GM21825 (cell line): Measurements from ENCODE around the gene PTPRJ.
"Not testable (repeated sequence)": the region's sequence is repeated elsewhere in the genome, so short reads cannot be mapped to it uniquely, and the experiment has no call there.

Source experiments
- ATAC-seq: cut with Tn5 transposase; IDR thresholded peaks from one replicate; pipeline ENCODE4 v1.9.1; 2021; ENCODE audit warnings: mild to moderate bottlenecking, moderate library complexity; ENCODE audit not compliant: unreplicated experiment

Gene PTPRJ

DNA sequence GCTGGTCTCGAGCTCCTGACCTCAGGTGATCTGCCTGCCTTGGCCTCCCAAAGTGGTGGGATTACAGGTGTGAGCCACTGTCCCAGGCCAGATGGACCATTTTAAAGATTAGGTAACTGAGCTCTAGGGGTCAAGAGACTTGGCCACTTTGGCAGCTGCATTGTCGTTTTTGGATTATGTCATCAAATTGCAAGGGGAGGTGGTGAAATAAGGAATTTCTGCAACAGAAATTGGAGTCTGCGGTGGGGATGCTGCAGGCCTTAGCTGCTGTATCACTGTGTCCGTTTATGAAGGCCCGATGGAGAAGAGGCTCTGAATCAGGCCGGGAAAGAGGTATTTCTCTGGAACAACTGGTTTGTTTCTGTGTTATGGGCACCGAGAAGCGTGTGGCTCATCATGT, 34.6 kb downstream of the PTPRJ start:
- no peak for ATAC-seq

DNA sequence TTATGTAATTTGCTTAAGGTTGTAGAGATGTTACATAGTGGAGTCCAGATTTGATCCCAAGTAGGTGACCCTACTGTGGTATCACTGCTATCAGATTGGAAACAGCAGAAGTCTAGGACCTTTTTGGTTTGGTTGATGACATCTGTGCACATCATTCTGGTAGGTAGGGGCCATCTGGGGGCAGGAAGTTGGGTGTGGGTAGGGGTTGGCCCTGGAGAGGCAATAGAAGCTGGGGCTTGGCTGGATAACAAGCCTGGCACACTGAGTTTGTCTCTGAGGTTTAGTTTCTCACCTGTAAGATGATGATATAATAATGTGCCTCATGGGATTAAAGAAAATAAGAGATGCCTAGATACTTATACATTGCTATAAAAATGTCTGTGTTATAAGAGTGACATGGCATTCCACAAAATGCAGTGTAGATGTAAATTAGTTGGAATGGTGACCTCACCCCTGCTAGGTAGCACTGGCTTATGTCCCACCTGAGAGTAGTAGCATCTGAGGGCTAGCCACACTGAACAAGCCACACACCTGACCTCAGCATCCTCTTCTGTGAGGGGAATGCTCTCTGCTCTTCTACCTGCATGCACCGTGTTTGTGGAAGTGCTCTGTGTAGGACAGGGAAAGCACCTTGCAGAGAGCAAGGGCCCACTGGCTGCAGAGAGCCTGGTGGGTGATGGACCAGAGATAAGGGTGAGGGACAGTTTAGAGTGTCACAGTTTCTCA, 36.9 kb downstream of the PTPRJ start:
- no peak for ATAC-seq

DNA sequence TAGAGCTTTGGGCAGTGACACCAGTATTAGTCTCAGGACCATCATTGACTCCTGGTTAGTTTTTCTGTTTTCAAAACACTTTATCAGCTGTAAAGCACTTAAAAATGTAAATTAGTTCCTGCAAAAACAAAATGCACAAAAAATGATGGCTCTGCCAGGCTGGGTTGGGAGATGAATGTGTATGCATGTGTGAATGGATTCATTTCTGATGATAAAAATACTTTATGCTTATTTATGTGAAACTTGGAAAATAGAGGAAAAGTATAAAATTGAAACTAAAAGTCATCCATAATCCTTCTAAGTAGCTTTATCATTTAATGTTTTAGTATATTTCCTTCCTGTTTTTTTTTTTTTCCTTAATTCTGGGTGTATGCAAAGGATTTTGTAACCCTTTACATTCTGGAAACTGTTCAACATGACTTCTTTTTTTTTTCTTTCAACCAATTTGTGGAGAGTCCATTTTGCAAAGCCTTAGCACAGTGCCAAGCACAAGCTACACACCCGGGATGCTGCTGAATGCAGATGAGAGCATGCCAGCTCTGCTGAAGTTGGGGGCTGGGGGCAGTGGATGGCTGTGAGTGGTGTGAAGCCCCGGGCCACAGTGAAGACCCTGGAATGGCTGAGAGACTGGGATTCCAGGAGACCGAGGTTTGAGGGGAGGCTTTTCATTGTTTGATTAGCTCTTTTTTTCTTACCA, 37.6 kb downstream of the PTPRJ start:
- ATAC-seq, result no peak

DNA sequence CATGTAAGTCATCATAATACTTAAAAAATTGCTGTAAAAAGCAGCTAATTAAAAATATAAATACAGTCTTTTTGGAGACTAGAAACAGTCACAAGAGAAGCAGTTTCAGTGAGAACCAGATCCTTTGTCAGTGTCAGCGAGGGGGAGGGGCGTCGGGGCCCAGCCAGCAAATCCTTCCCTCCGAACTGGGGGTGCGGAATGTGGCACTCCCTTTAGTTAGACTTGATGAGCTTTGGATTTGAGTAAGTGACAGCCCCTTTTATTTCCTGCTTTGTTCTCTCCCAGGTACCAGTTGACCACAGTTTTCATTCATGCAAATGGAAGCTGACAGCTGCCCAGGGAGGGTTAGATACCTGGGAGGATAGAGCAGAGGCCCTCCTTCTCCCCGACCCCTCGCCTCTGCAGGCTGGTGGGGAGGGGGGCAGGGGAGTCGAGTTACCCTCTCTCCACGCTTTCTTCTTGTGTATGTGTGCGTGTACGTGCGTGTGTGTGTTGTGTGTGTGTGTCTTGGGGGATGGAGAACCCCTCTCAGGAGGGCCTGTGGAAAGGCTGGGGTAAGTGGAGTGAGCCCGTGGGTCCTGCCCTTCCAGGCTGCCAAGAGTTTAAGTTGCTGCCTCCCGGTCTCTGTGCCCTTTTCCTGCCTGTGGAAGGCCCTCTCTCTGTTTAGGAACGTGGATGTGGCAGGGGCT, 38.3 kb downstream of the PTPRJ start:
- ATAC-seq, result no peak

DNA sequence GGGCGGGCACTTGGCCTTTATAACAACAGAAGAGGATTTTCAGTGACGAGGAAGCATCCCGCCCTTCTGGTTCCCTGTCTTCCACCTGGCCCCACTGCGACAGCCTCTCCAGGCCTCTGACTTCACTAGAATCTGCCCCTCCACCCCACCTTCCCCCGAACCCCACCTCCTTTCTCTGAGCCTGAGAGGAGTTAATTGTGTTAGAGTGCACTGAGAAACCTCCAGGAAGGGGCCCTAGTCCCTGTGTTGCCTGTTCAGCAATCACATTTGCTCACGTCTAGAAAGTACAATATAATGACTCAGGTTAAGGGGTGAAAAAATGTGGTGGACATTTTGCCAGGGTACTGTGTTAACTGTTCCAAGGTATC, 38.8 kb downstream of the PTPRJ start:
- no peak for ATAC-seq

DNA sequence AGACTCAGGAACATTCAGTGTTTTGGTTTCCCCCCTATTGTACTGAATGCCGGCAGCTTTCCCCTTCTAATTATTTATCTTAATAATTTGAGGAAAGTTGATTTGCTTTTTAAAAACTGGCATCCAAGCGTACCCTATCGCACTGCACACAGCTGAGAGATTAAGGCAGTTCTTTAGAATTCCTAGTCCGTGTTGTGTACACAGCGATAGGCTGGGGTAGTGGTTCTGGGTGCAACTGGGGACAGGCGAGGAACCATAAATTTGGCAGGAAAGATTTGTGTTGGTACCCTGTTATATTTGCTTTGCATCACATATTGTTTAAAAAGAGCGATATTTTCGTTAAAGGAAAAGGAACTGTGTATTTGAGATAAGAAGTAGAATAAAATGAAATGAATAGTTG, 39.2 kb downstream of the PTPRJ start:
- ATAC-seq, result no peak

DNA sequence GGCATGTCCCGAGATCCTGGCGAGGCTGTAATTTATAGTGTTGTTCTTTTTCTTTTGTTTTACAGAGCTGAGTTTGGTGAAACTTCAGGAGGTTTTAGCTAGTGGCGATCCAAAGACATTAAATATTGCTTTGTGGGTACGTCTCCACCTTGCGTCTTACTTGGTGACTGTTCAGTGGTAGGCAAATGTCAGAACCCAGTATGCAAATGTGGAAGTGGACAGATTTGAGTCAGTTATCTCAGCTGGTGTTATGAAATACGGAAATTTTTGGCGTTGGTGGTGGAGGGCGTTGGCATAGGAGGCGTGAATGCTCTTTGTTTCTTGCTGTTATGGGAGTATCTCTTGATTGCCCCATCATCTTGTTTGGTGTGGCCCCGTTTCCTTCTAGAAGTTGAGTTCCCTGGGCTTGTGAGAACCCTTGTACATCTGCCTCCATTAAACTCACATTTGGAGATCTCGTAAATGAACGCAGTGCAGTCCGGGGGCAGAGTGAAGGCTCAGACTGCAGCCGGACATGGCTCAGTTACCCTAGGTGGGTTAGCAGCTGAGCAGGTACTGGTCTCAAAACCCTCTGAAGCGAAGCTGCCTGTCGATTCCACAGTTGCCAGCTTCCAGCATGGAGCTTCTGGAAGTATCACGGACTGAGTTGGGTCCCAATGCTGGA, 39.9 kb downstream of the PTPRJ start:
- peak; percentile 63 for ATAC-seq

DNA sequence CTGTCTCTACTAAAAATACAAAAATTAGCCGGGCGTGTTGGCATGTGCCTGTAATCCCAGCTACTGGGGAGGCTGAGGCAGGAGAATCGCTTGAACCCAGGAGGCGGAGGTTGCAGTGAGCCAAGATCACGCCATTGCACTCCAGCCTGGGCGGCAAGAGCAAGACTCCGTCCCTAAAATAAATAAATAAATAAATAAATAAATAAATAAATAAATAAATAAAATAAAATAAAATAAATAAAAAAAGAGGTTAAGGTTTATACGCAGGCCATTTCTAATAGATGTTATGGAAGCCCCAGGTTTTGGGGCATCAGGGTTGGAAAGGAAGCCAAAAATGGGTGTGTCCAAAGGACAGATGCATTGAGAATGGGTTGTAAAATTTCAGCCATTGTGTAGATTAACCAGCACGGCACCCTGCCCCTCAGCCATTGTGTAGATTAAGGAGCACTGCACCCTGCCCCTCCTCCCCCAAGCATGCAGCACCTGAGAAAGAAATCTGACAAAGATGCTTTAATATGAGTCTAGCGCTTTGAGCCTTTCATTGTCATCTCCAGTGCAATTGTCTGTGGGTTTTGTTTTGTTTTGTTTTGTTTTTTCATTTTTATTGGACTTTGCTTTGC, 41.0 kb downstream of the PTPRJ start:
- not testable (repeated sequence) for ATAC-seq

DNA sequence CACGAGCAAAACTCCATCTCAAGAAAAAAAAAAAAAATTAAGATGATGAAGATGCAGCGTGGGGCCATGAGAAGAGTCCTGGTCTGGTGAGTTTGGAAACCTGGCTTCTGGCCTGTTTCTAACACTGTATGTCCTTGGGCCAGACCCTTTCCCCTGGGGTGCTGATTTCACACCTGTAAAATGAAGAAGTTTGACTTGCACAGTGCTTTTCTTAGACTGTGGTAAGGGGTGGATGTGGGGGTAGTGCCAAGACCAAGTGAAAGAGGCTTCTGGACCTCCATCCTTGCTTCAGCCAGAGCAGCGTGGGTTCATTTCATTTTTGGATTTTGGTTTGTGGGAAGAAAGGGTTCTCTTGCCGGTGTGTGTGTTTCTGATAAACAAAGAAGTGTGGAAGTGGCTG, 42.1 kb downstream of the PTPRJ start:
- ATAC-seq, result no peak

DNA sequence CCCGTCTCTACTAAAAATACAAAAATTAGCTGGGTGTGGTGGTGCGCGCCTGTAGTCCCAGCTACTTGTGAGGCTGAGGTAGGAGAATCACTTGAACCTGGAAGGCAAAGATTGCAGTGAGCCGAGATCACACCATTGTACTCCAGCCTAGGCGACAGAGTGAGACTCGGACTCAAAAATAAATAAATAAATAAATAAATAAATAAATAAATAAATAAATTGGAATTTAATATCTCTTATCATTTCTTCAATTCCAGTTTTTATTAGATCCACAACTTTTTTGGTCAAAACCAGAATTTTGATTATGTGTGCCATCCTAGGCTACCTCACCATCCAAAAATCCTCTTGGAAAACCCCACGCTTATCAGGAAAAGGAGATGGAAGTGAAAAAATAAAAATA, 43.2 kb downstream of the PTPRJ start:
- ATAC-seq, result not testable (repeated sequence)

DNA sequence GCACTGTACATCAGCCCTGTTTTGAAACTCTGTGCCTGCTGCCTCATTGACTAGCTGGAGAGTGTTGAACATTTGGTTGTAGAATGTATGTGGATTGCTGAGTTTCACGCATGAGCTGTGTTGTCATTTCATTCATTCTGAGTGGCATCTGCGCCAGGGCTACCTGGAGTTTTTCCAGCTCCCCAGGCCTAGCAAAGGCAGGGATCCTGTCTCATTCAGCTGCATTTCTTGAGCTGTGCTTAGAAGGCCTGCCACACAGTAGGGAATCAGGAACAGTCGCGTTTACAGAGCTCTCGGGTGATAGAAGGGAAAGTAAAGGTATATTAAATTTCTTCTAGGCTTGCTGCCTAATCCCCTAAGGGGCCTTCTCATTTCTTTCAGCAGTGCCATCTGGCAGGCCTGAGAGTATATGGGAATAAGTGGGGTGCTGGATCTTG, 44.3 kb downstream of the PTPRJ start:
- ATAC-seq, result no peak

DNA sequence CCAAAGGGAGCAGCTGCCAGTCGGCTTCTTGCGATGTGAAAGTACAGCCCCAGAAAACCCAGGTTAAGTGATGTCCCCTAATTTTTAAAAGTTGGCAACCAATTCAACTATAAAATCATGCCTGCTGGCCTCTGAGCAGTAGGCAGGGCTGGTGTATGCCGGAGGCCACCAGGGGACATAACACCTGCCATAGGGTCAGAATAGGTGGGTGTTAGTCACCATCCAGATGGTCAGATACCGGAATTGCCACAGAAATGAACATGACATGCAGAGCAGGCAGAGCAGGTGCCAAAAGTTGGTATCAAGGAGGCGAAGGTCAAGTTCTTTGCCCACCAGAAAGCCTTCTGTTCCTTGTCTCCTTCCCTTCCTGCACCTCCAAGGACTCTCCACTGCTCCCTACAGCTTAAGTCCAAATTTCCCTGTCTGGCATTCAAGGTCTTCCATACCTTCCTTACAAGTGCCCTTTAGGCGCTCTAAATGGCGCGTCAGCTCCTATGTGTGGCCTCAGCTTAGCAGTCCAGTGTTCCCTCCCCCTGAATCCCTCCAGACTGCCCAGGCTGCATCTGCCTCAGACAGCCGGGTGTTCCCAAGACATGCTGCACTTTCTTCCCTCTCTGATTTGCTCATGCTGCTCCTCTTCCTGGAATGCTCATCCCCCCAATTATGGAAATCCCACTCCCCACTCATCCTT, 45.1 kb downstream of the PTPRJ start:
- ATAC-seq, result no peak

DNA sequence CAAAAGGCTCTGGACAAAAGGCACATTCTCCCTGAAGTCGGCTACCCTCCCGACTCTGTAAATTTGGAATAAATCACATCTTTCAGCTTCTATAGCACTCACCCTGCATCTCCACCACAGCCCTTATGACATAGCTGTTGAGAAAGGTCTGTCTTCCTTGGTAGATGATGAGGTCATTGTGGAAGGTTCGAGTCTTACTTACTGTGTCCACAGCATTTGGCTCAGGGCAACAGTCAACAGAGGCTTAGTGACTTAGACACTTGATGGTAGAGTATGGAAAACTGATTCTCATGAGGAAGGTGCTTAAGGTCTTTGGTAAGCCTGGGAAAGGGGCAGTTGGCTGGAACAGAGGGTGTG, 45.6 kb downstream of the PTPRJ start:
- no peak for ATAC-seq

DNA sequence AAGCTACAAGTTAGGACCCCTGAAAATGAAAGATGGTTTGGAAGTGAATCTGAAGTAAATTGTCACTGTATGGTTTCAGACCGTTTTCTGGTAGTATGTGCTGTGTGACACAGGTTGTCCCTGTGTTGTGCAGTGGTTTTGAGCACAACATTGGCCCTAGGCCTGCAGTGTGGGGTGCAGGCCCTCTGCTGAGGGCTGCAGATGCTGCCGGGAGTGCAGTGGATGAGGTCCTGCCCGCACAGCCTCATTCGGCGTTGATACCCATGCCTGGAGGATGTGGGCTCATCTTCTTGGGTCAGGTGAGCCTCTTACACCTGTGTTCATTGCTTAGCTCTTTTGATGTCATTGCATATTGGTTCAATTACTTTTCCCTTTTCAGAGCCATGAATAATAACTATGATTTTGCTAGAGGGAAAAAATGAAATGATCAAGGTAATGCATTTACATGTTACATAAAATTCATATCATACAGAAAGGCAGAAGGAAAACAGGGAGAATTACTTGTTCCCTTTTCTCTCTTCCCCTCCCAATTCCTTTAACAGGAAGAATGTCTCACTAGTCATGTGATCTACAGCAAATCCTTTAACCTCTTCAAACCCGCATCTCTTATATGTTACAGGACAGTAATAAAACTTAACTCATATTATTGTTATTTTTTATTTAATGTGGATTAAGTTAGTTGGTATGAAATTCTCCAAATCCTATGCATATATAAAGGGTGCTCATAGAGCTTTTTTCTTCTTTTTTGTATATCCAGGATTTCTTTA, 48.7 kb downstream of the PTPRJ start:
- ATAC-seq, result no peak

DNA sequence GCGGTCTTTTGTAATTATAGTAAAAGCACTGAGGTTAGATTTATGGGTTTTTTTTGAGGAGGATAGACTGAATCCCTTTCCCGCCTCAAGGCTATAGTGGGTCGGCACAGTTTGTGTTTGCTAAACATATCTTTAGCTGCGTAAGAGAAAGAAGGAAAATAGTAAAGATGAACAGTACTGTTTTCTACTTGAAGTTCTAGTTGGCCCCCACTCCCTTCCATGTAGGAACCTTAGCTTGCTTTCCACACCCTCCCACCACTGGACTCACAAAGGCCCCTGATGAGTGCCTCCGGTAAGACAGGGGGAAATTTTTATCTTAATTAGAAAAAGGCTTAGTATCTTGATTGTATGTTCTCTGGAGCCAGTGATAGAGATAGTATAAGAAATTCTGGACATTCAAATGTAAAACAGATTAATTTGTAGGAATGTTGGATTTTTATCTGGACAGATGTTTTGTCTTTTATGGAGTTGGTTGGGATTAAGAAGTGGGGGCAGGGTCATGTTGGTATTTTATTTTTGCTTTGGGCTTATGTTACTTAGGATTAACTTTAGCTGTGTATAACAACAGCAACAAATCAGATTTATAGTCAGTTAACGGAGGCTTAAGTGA, 49.4 kb downstream of the PTPRJ start:
- no peak for ATAC-seq

DNA sequence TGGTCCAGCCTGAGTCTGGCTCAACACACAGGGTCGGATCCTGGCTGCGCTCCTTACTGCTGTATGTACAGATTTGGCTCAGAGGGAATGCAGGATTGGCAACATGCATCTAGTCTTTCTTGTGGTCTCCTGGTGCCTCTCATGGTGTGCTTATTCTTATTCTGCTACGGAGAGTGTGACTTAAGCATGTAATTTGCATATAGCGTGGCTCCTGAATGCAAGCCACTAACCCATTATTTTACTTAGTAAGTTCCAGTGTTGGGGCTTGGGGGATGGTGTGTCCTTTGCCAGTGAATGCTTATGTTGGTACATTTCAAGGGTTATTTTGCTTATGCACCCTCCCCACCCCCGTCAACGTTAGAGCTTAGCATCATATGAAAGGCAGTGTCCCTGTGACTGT, 51.2 kb downstream of the PTPRJ start:
- no peak for ATAC-seq

DNA sequence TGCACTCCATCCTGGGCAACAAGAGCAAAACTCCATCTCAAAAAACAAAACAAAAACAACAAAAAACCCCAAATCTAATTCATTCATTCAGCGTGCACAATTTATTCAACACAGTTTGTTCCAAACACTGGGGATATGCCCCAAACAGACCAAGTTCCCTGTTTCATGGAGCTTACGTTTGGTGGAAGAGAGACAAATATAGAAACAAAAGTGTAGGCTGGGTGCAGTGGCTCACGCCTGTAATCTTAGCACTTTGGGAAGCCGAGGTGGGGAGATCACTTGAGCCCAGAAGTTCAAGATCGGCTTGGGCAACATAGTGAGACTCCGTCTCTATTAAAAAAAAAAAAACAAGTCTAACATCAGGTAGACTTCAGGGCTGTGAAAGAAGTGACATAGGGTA, 52.4 kb downstream of the PTPRJ start:
- no peak for ATAC-seq

DNA sequence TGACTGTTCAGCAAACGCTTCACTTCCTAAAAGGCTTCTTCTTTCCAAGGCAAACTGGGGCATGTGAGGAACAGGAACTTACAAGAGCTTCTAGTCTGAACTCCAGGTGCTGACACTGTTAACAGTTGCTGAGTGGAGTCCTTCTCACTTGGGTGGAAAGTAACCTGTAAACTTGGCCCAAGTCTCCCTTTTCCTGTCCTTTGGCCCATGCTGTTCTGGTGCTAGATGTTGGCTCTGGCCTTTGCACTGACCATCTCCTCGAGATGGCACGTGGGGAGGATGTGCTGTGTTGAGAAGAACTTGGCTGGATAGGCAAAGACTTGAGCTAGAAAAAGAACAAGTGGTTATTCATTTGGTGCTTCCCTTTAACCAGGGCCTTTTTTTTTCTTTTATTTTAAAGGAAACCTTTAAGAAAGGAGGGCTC, 53.6 kb downstream of the PTPRJ start:
- ATAC-seq, result no peak
